Left lung (tissue), 10 donors: ENCODE data around the gene ARMC8. TPM values are rescaled to one million over a fixed set of nuclear protein-coding genes. Genes with fewer than 3 reads are reported as not detected.

Experiments
- ATAC-seq: fragments of 200-7000 bp; cut with Tn5 transposase; one replicate; pipeline ENCODE4 v1.9.1; 2020; ENCODE audit warnings: moderate library complexity
- DNase-seq, 4 donors: peaks; one replicate each; pipeline ENCODE4 v3.0.0-alpha.2; 2013 to 2020
- H3K27ac ChIP-seq, 2 donors: fragments of 200-600 bp; sonication (generic) in 1 of 2; one replicate each; pipeline versions ENCODE4 v1.5.0 to v1.8.0; 2020 to 2021
- H3K27me3 ChIP-seq, 2 donors: fragments of 200-600 bp; sonication (generic) in 1 of 2; one replicate each; pipeline versions ENCODE4 v1.5.0 to v1.8.0; 2020 to 2021
- H3K36me3 ChIP-seq, 2 donors: fragments of 200-600 bp; sonication (generic) in 1 of 2; one replicate each; pipeline versions ENCODE4 v1.5.0 to v1.8.0; 2020 to 2021
- H3K4me1 ChIP-seq, 2 donors: fragments of 200-600 bp; one replicate each; pipeline ENCODE4 v1.8.0; 2021
- H3K4me3 ChIP-seq, 2 donors: fragments of 200-600 bp; sonication (generic) in 1 of 2; one replicate each; pipeline versions ENCODE4 v1.5.0 to v1.8.0; 2020 to 2021; ENCODE audit warnings: mild to moderate bottlenecking in 1 of 2
- H3K9me3 ChIP-seq, 2 donors: fragments of 200-600 bp; sonication (generic) in 1 of 2; one replicate each; pipeline versions ENCODE4 v1.5.0 to v1.8.0; 2020 to 2021
- CTCF ChIP-seq, 2 donors: fragments of 200-600 bp; sonication (generic) in 1 of 2; IDR thresholded peaks; one replicate each; pipeline versions ENCODE4 v1.5.0 to v1.8.0; 2021; ENCODE audit warnings: antibody characterized with exemption in 2 of 2
- intact Hi-C, 2 donors: fragments of 100-400 bp; cut with DNase I; formaldehyde crosslinking; loops; one replicate each; pipeline versions ENCODE4 v1.11.2 to v1.14.2; 2022
- polyA plus RNA-seq, 6 donors: library from polyadenylated mRNA; unstranded; fragments of 120-200 nt; gene quantifications; one replicate each; pipeline ENCODE4 v1.2.1, GENCODE V29; 2013; ENCODE audit not compliant: insufficient read length in 6 of 6
- total RNA-seq, 2 donors: library from RNA; stranded (reverse); fragmentation: NEBNext Ultra II Directional; extraction: Animal tissue kit (Norgen Biotek cat#: 25700); gene quantifications; one replicate each; pipeline ENCODE4 v1.2.1, GENCODE V29; 2021
- donor health status: DM: no; HTN: yes; CAD: no.
- donor health status: DM: no; HTN: no; CAD: no.

ARMC8 gene
- total and polyA plus RNA-seq, 8 donors = 37.1 to 56.4 (median 50.6) TPM

- no peaks in the 10 kb centered on the region for H3K9me3 ChIP-seq
- no peaks in the 10 kb centered on the region for H3K27me3 ChIP-seq
- no peak overlapping the region for H3K27ac ChIP-seq
- H3K4me1 ChIP-seq = no peaks in the 10 kb centered on the region
- ATAC-seq (no peak), DNase-seq (no peak)
- H3K36me3 ChIP-seq = peaks cover 0 to 100% of the 10 kb centered on the region in 2 donors
- intact Hi-C loops = no loop called here
- H3K4me3 ChIP-seq = no peak overlapping the region
- TF ChIP-seq CTCF (IDR thresholded peaks at IDR 0.05) = no peak
These were observed 102.6 kb downstream of the ARMC8 start for GRCh38 chr3:138289701-138290100.

GRCh38 chr3:138296639-138297038, 109.5 kb downstream of the ARMC8 start:
- no peaks in the 10 kb centered on the region for H3K9me3 ChIP-seq
- H3K27me3 ChIP-seq = no peaks in the 10 kb centered on the region
- H3K36me3 ChIP-seq = peaks cover 0 to 81% of the 10 kb centered on the region in 2 donors
- intact Hi-C loops = no loop called here
- H3K27ac ChIP-seq = no peak overlapping the region
- DNase-seq = no peak
- no peak for TF ChIP-seq CTCF (IDR thresholded peaks at IDR 0.05)
- ATAC-seq = no peak
- no peaks in the 10 kb centered on the region for H3K4me1 ChIP-seq
- H3K4me3 ChIP-seq = no peak overlapping the region

GRCh38 chr3:138297059-138297607, 110.0 kb downstream of the ARMC8 start:
- intact Hi-C loops = no loop called here
- H3K27me3 ChIP-seq = no peaks in the 10 kb centered on the region
- H3K4me3 ChIP-seq = no peak overlapping the region

GRCh38 chr3:138297876-138298275, 110.8 kb downstream of the ARMC8 start:
- Histone ChIP-seq H3K4me1 (no peaks in the 10 kb centered on the region), H3K9me3 (no peaks in the 10 kb centered on the region), H3K4me3 (no peak overlapping the region), H3K27ac (no peak overlapping the region), H3K27me3 (no peaks in the 10 kb centered on the region), H3K36me3 (peaks cover 0 to 69% of the 10 kb centered on the region in 2 donors)
- TF ChIP-seq CTCF (IDR thresholded peaks at IDR 0.05) = no peak
- ATAC-seq = no peak
- no peak for DNase-seq
- intact Hi-C loops = no loop called here

More at GRCh38 chr3:138297059-138297607, 110.0 kb downstream of the ARMC8 start:
- H3K9me3 ChIP-seq = no peaks in the 10 kb centered on the region
- no peak for ATAC-seq
- no peak for TF ChIP-seq CTCF (IDR thresholded peaks at IDR 0.05)
- H3K27ac ChIP-seq = no peak overlapping the region
- DNase-seq = no peak
- H3K36me3 ChIP-seq = peaks cover 0 to 76% of the 10 kb centered on the region in 2 donors
- no peaks in the 10 kb centered on the region for H3K4me1 ChIP-seq

GRCh38 chr3:138300647-138301046, 113.5 kb downstream of the ARMC8 start:
- H3K36me3 ChIP-seq = peaks cover 0 to 41% of the 10 kb centered on the region in 2 donors
- H3K27ac ChIP-seq = no peak overlapping the region
- H3K4me3 ChIP-seq = no peak overlapping the region
- TF ChIP-seq CTCF (IDR thresholded peaks at IDR 0.05) = no peak
- DNase-seq (no peak), ATAC-seq (no peak)
- no peaks in the 10 kb centered on the region for H3K9me3 ChIP-seq
- intact Hi-C loops = no loop called here
- no peaks in the 10 kb centered on the region for H3K27me3 ChIP-seq
- H3K4me1 ChIP-seq = no peaks in the 10 kb centered on the region
